HG02885 (cell line): ENCODE measurements around the gene GNAS-AS1.

ENCODE experiments used
- ATAC-seq: cut with Tn5 transposase; IDR thresholded peaks from one replicate; pipeline ENCODE4 v1.9.1; 2021; ENCODE audit warnings: mild to moderate bottlenecking; ENCODE audit not compliant: unreplicated experiment, poor library complexity

GNAS-AS1 gene

DNA sequence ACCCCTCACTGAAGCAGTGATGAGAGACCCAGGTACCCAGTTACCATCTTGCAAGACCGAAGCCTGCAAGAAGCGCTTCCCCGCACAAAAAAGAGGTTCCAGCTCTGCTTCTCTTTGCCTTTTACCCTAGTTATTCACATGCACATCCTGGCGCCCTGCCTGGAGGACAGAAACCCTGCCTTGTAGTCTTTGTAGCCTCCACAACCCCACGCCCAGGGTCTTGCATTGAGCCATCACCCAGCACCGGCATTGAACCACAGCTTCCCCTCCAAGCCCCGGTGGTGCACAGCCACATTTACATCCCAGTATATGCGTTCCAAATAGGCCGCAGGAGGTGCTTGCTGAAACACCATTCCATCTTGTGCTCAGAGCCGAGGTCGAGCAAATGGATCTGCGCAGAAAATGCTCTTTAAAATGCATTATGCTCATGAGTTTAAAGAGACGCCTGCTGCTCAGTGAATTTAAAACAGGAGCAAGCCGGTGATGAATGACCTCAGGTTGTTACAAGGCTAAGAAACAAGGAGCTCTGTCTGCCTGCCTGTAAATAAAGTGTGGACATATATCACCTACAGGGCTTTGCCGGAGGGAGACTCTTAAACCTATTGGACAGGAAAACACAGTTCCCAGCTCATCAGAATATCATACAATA is 61.7 kb downstream of the GNAS-AS1 start:
- ATAC-seq, result no peak

DNA sequence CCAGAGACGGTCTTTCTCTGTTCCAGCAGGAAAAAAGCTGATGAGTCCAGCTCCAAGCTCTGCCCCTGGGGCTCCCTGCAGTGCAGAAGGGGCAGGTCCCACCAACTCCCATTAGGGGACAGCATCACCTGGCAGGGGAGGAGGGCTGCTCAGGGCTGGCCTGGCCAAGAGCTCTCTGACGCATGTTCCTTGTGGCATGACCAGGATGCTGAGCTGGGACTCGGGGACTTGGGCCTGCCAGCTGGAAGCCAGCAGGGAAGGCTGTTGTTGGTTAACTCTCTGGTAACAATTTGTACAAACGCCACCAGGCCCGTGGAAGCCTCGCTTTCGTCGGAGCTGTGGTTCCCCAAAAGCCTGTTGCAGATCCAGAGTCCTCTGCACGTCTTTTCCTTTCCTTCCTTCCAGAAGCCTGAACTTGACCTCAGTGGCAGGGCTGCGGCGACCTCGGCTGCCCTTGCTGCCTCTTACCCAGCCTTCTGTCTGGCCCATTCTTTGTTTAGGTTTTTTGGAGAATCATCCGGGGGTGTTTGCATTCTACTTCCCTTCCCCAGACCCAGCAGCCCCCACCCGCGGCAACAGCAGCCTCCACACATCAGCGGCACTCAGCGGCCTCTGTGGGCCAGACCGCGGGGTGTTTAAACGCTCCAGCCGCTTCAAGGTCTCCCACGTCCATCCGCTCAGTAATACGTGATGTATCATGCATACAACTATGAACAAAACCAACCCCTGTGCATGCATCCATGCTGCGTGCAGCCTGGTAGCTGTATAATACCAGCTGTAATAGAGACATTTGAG is 63.3 kb downstream of the GNAS-AS1 start:
- ATAC-seq, result no peak

DNA sequence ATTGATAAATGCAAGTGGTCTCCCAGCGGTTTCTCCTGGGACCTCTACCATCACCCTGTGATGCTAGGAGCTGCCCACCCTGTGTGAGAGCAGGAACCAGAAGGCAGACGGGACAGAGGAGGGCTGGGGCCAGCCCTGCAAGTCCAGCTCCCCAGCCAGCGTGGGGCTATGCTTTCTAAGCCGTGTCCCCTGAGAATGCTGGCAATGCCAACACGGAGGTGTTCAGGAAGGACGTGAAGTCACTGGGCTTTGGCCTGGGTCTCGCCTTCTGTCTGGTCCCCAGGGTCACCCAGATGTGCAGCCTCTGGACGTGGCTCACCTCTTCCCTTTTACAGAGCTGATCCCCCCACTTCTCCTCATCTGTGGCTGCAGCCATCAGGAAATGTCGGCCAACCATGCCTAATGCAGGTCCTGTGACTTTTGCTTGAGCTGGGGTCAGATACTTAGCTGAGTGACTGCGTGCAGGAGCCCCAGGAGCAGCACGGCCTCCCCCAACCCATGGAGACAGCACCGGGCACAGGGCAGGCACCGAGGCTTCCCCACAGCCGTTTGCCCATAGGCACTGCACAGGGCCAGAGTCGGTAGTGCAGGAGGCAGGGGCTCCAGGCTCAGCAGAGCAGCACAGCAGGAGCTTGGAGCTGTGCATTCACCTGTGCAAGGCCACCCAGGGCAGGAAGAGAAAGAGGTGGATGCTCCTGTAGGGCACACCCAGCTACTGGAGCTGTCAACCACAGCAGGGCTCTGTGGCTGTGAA is 66.2 kb downstream of the GNAS-AS1 start:
- no peak for ATAC-seq

DNA sequence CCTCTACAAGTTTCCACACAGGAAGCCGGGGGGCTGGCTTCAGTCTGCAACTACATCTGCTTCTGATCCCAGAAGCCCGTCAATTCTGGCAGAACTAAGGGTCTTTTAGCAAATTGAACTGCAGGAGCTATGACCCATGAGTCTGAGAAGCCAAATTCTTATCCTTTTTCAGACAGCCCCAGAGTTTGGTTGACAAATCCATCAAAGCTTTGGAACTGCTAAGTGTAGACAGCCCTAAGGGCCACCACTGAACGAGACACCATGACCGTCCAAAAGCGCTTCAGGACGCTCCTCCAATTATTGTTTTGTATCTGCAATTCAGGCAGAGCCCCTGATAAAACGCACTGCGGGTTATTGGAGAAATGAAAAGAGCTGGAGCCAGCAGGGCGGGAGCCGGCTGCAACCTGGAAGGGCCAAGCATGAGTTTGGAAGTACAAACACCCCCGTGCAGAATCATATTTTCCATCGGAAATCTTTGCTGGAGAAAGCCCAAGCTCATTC is 67.1 kb downstream of the GNAS-AS1 start:
- ATAC-seq, result no peak

DNA sequence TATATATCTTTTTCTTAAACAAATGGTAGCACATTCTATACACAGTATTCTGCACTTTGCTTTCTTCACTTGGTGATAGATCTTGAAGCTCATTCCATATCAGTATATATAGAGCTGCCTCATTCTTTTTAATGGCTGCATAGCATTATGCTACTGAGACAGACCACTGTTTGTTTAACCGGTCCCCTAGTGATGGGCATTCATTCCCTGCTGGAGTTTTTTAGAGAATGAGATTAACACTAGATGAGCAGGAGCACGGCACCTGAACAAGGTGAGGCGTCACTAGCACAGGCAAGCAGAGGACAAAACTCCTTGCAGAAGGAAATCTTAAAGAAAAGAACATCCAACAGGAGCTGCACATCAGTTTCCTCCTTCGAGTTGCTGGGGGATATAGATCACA is 69.6 kb downstream of the GNAS-AS1 start:
- no peak for ATAC-seq

DNA sequence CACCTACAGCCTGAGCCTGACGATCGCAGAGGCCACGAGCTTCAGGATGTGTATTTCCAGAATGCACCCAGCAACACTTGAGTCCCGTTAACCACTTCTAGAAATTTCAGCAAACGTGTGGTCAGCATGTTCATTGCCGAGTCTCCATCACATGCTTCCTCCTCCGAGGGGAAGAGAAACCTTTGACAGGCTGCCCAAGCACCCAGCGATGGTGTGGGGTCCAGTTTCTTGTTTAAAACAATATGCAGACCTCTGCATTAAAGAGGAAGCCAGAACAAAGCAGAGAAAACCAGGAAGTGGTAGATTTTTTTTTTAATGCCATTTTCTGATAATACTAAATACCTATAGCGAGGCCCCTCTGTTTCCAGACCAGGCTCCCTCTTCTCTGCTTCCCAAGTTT is 71.9 kb downstream of the GNAS-AS1 start:
- ATAC-seq, result no peak

DNA sequence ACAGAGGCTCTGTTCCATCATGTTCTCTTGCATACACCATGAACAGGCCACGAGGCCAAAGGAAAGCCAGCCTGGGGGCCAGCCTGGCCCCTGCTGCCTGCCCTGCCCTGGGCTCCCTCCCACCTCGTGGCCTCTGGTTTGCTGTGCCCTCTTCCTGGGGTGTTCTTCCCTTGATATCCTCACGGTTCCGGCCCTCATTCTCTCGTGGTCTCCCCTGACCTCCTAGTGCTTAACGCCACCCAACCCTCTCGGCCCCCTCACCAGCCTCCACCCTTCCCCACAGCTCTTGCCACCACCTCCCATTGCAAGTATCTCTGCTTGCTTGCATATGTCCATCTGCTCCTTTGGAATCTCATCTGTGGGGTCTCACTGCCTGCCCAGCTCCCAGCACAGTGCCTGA is 73.0 kb downstream of the GNAS-AS1 start:
- no peak for ATAC-seq

DNA sequence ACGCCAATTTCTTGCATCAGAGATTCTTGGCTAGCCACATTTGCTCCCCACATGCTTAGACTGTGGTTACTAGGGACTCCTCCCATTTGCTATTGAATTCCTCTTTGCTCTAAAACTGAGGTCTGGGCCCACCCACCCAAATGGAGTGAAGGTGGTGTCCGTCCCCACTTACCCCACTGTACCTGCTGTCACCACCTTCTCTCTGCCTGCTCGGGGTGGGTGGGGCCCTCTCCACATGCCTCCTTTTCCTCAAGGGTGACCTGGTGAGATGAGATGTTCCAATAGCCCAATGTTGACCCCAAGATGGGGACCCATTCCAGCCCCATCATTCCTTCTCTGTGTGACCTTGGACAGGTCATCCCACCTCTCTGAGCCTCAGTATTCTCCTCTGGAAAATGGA is 74.6 kb downstream of the GNAS-AS1 start:
- ATAC-seq, result no peak

DNA sequence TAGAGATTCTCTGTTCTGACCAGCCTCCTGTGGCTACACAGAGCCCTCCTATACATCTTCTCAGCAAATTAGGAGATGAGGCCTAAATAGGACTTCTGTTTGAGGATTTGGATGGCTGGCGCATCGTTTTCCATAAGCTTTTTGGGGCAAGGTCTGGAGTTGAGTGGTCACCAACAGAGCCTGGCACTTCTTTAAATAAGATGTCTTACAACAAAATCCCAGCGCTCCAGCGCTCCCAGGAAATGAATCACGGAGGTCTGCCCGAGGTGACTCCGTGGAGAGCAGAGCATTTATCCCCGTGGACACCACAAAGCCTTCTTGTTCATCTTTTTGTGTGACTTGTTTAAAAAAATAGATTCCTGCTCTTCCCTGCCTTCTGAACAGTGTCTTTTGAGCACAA is 75.3 kb downstream of the GNAS-AS1 start:
- ATAC-seq, result no peak

DNA sequence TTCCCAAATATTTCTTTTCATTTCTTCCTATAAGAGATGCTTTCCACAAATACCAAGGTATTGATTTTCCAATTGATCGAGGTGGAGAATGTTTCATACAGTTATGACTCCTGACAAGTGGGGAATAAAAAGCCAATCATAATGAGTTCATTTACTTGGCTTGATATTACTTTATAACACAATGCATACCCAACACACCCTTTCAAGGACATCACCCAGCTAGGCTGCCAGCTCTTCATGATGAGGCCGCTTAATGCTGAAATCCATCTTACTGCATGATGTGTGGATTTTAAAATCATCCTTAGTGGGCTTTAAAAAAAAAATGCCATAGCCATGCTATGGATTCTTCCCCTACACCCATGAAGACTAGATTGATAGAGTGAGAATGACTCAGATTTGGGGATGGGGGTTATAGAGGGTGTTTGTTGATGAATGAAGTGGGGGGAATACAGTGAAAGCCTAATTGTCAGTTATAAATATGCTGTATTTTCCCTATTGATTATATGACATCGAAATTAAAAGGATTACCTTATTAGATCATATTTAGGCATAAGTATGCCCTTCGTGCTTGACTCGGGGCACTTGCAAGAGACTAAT is 75.9 kb downstream of the GNAS-AS1 start:
- no peak for ATAC-seq

DNA sequence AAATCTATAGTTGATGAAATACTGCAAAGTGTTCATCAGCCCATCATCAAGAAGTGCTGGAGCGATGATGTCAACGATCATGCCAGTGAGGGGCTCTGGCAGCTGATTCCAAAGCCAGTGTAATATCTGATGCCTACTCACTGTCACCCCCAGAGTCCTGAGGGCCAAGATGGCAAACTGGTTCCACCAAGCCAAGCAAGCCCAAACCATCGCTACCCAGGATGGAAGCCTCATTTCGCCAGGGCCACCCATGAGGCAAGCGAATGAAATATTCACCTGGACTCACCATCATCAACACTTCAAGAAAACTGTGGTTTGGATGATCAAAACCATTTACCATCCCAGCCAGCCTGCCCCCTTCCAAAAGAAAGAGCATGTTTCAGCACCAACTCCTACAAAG is 76.5 kb downstream of the GNAS-AS1 start:
- no peak for ATAC-seq

DNA sequence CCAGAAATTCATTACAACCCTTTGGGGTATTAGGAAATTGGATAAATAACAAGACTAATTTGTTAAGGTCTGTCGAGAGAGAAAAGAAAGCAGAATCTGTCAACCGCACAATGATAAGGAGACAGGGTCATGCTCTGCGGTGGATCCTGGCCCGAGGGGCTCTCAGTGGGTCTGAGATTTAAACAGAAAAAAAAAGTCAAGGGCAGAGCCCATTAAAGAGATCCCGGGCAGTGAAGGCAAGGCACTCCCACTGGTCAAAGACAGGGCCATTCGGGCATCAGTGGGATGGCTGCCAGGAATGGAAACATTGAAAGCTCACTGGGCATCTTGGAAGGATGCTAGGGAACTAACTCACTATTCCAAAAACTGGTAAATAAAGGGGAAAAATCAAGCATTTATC is 77.9 kb downstream of the GNAS-AS1 start:
- no peak for ATAC-seq
